Activated CD4-positive, alpha-beta T cell treated with anti-CD3 and anti-CD28 coated beads, Interleukin-2, amount 50 U/mL, for 48 hours (primary cell): Measurements from ENCODE around the gene VPREB3.

Source experiments
- DNase-seq, 2 experiments: peaks; one replicate each; pipeline ENCODE4 v3.0.0-alpha.2; 2020

VPREB3 gene

GRCh38 chr22:23754220-23754919 lies at the start of gene VPREB3:
Gene VPREB3, minus strand, starts transcription at chr22:23754425. Its CDS starts 62 bp downstream, at chr22:23754363.
- no peak for DNase-seq

GRCh38 chr22:23803001-23803819 lies 49.0 kb upstream of the VPREB3 start:
- no peak for DNase-seq

- DNase-seq = no peak
Measured at GRCh38 chr22:23801886-23802377, 47.7 kb upstream of the VPREB3 start.

GRCh38 chr22:23801238-23801821 lies 47.1 kb upstream of the VPREB3 start:
- DNase-seq = no peak

- DNase-seq = no peak
Measured at GRCh38 chr22:23800297-23801237, 46.3 kb upstream of the VPREB3 start.

- DNase-seq = no peak
Measured at GRCh38 chr22:23796461-23796860, 42.2 kb upstream of the VPREB3 start.

GRCh38 chr22:23793326-23793725 lies 39.1 kb upstream of the VPREB3 start:
- DNase-seq = no peak

GRCh38 chr22:23791738-23792645 lies 37.8 kb upstream of the VPREB3 start:
- DNase-seq = no peak

- DNase-seq = no peak
Measured at GRCh38 chr22:23790819-23791737, 36.9 kb upstream of the VPREB3 start.

GRCh38 chr22:23789638-23790037 lies 35.4 kb upstream of the VPREB3 start:
- DNase-seq = no peak

- DNase-seq = no peak
Measured at GRCh38 chr22:23789121-23789520, 34.9 kb upstream of the VPREB3 start.

- no peak for DNase-seq
Measured at GRCh38 chr22:23787910-23788309, 33.7 kb upstream of the VPREB3 start.

- no peak for DNase-seq
Measured at GRCh38 chr22:23787600-23787896, 33.3 kb upstream of the VPREB3 start.

GRCh38 chr22:23786752-23787599 lies 32.8 kb upstream of the VPREB3 start, which contains the start of gene SMARCB1:
Gene SMARCB1, plus strand, starts transcription at chr22:23786966. Its CDS starts 204 bp downstream, at chr22:23787170.
- DNase-seq = peak; percentile 87 to 88

GRCh38 chr22:23786261-23786710 lies 32.1 kb upstream of the VPREB3 start:
- DNase-seq = no peak

GRCh38 chr22:23784215-23784732 lies 30.0 kb upstream of the VPREB3 start:
- no peak for DNase-seq

- no peak for DNase-seq
Measured at GRCh38 chr22:23783265-23784150, 29.3 kb upstream of the VPREB3 start.

GRCh38 chr22:23782703-23783102 lies 28.5 kb upstream of the VPREB3 start:
- DNase-seq = no peak
